Pancreas (tissue), 10 donors: ENCODE measurements around the gene BCAP31. TPM values are rescaled to one million over a fixed set of nuclear protein-coding genes. Genes with fewer than 3 reads are reported as not detected.

Experiments
- ATAC-seq, 4 donors: fragments of 200-7000 bp; cut with Tn5 transposase; one replicate each; pipeline versions ENCODE4 v1.8.0 to v1.9.1; 2020; ENCODE audit warnings: mild to moderate bottlenecking in 4 of 4, moderate library complexity in 4 of 4
- DNase-seq, 6 donors: peaks; one replicate each; pipeline ENCODE4 v3.0.0-alpha.2; 2020
- FAIRE-seq: peaks from 2 replicates; lab custom pipeline; 2012; peaks lifted over from hg19 to GRCh38; lab: Jason Lieb, UNC
- H3K27ac ChIP-seq, 4 donors: fragments of 200-600 bp; sonication (generic); 1 replicate in 3 of 4; 2 replicates in 1 of 4; pipeline versions ENCODE4 v1.5.0 to v1.8.0; 2020
- H3K27me3 ChIP-seq, 4 donors: fragments of 200-600 bp; one replicate each; pipeline ENCODE4 v1.8.0; 2021
- H3K36me3 ChIP-seq, 3 donors: fragments of 200-600 bp; sonication (generic) in 1 of 3; one replicate each; pipeline versions ENCODE4 v1.5.0 to v1.8.0; 2020 to 2021
- H3K4me1 ChIP-seq, 3 donors: fragments of 200-600 bp; one replicate each; pipeline ENCODE4 v1.8.0; 2021
- H3K4me3 ChIP-seq, 4 donors: fragments of 200-600 bp; sonication (generic) in 2 of 4; one replicate each; pipeline versions ENCODE4 v1.5.0 to v1.8.0; 2020 to 2021
- H3K9me3 ChIP-seq, 4 donors: fragments of 200-600 bp; one replicate each; pipeline ENCODE4 v1.8.0; 2021
- CTCF ChIP-seq, 4 donors: fragments of 200-600 bp; sonication (generic) in 3 of 4; IDR thresholded peaks; one replicate each; pipeline versions ENCODE4 v1.5.0 to v1.8.0; 2021; ENCODE audit warnings: antibody characterized with exemption in 4 of 4
- whole genome bisulfite sequencing, 2 donors: extraction: QIAGEN DNeasy Blood & Tissue Kit; methylation state at CpG; one replicate each; pipeline ENCODE4 v1.1.7; 2013; 5-methylcytosine and 5-hydroxymethylcytosine counted together
- intact Hi-C, 3 donors: fragments of 100-400 bp; cut with DNase I; formaldehyde crosslinking; loops; one replicate each; pipeline versions ENCODE4 v1.11.1 to v1.14.2; 2022
- polyA plus RNA-seq, 2 donors: library from polyadenylated mRNA; stranded (reverse); fragments of 200-250 nt; gene quantifications; one replicate each; pipeline ENCODE4 v1.2.3, GENCODE V29; 2013
- total RNA-seq, 6 donors: library from RNA; stranded (reverse); fragmentation: NEBNext Ultra II Directional in 4 of 6; extraction: Animal tissue kit (Norgen Biotek cat#: 25700) in 4 of 6; gene quantifications; one replicate each; pipeline versions ENCODE4 v1.2.1 to v1.2.4, GENCODE V29; 2021 to 2023
- donor health status: healthy with polysubstance abuse.
- donor health status: DM: no; HTN: no; CAD: no; lungs with moderate emphysema.
- donor health status: DM: no; HTN: no; CAD: no.
- donor health status: control.
- donor health status: control.
- donor health status: Bipolar disorder and iron deficiency.
- donor health status: DM: yes; HTN: yes; CAD: no.
- donor health status: DM: no; HTN: no; CAD: no.
- donor health status: DM: no; HTN: no; CAD: no.
- donor health status: DM: yes; HTN: yes; CAD: no.

Gene BCAP31
- total and polyA plus RNA-seq, 8 donors = 66.3 to 118 (median 85.6) TPM

GRCh38 chrX:153674219-153674851, 49.9 kb downstream of the BCAP31 start:
- no peak overlapping the region for H3K27ac ChIP-seq
- H3K27me3 ChIP-seq = no peaks in the 10 kb centered on the region
- DNase-seq (peak in 2 of 6 donors; percentile 30 to 35), FAIRE-seq (no peak), ATAC-seq (no peak)
- TF ChIP-seq CTCF (IDR thresholded peaks at IDR 0.05) = no peak
- 78 to 79% methylated on average over 27 of the region's 27 CpGs for WGBS, 2 donors
- H3K9me3 ChIP-seq = no peaks in the 10 kb centered on the region
- intact Hi-C loops = no loop called here
- H3K4me1 ChIP-seq = no peaks in the 10 kb centered on the region
- H3K36me3 ChIP-seq = no peaks in the 10 kb centered on the region
- no peak overlapping the region for H3K4me3 ChIP-seq

GRCh38 chrX:153673428-153674218, 50.6 kb downstream of the BCAP31 start, which contains the start of gene PNCK:
Gene PNCK (minus strand): TSS chrX:153673813. CDS start chrX:153673076, 737 bp downstream.
- ATAC-seq = no peak
- H3K4me1 ChIP-seq = no peaks in the 10 kb centered on the region
- H3K36me3 ChIP-seq = no peaks in the 10 kb centered on the region
- H3K27ac ChIP-seq = no peak within 1 kb of the TSS
- intact Hi-C loops = no loop called here
- 7 to 53% methylated on average over 30 to 98 of the region's 98 CpGs for WGBS, 2 donors
- no peak for FAIRE-seq
- DNase-seq = peak in 2 of 6 donors; percentile 53 to 54
- no peak within 1 kb of the TSS for H3K4me3 ChIP-seq
- no peak for TF ChIP-seq CTCF (IDR thresholded peaks at IDR 0.05)
- H3K9me3 ChIP-seq = no peaks in the 10 kb centered on the region
- H3K27me3 ChIP-seq = no peaks in the 10 kb centered on the region

- Histone ChIP-seq H3K27me3 (no peaks in the 10 kb centered on the region), H3K4me3 (no peak overlapping the region), H3K36me3 (no peaks in the 10 kb centered on the region), H3K4me1 (no peaks in the 10 kb centered on the region), H3K9me3 (no peaks in the 10 kb centered on the region), H3K27ac (no peak overlapping the region)
- ATAC-seq (no peak), DNase-seq (peak in 2 of 6 donors; percentile 52 to 74), FAIRE-seq (no peak)
- no peak for TF ChIP-seq CTCF (IDR thresholded peaks at IDR 0.05)
- WGBS, 2 donors = 50 to 67% methylated on average over 49 of the region's 53 CpGs
- intact Hi-C loops = no loop called here
These were observed 51.4 kb downstream of the BCAP31 start for GRCh38 chrX:153672531-153673427.

GRCh38 chrX:153671589-153672530, 52.3 kb downstream of the BCAP31 start:
- no peak for TF ChIP-seq CTCF (IDR thresholded peaks at IDR 0.05)
- Histone ChIP-seq H3K4me3 (no peak overlapping the region), H3K4me1 (no peaks in the 10 kb centered on the region), H3K27me3 (no peaks in the 10 kb centered on the region), H3K27ac (no peak overlapping the region), H3K36me3 (no peaks in the 10 kb centered on the region), H3K9me3 (no peaks in the 10 kb centered on the region)
- no peak for FAIRE-seq
- DNase-seq = peak in 2 of 6 donors; percentile 42 to 66
- ATAC-seq = no peak
- intact Hi-C loops = no loop called here
- 86 to 87% methylated on average over 27 of the region's 27 CpGs for WGBS, 2 donors
